ENCODE measurements around the gene PHYH. TPM values are rescaled to one million over a fixed set of nuclear protein-coding genes. Genes with fewer than 3 reads are reported as not detected.
"Not testable (repeated sequence)": the region's sequence is repeated elsewhere in the genome, so short reads cannot be mapped to it uniquely, and the experiment has no call there.

Gene PHYH
- total RNA-seq, 4 donors from 2014 or later = 31.9 to 53.4 (median 36.4) TPM

- TF ChIP-seq CTCF (IDR thresholded peaks at IDR 0.05) (no peak), EP300 (IDR thresholded peaks at IDR 0.05) (no peak), POLR2A (IDR thresholded peaks at IDR 0.05) (no peak), POLR2AphosphoS5 (IDR thresholded peaks at IDR 0.05) (no peak)
- H3K4me3 ChIP-seq = no peak overlapping the region
- H3K36me3 ChIP-seq = peaks cover 0 to 86% of the 10 kb centered on the region in 2 donors
- H3K27ac ChIP-seq = no peak overlapping the region
- H3K27me3 ChIP-seq = no peaks in the 10 kb centered on the region
- no peaks in the 10 kb centered on the region for H3K4me1 ChIP-seq
- H3K9me3 ChIP-seq = no peaks in the 10 kb centered on the region
- WGBS, 2 donors (ENCODE audit: low coverage in 1 of 2) = 94 to 98% methylated on average over 6 to 19 of the region's 19 CpGs
- ATAC-seq = no peak
These were observed 7.8 kb downstream of the PHYH start for GRCh38 chr10:13291821-13292773.

GRCh38 chr10:13291061-13291460 is 8.8 kb downstream of the PHYH start:
- Histone ChIP-seq H3K27me3 (no peaks in the 10 kb centered on the region), H3K4me1 (no peaks in the 10 kb centered on the region), H3K36me3 (peaks cover 0 to 97% of the 10 kb centered on the region in 2 donors), H3K9me3 (no peaks in the 10 kb centered on the region), H3K4me3 (no peak overlapping the region), H3K27ac (no peak overlapping the region)
- no peak for TF ChIP-seq POLR2A (IDR thresholded peaks at IDR 0.05)
- no peak for TF ChIP-seq CTCF (IDR thresholded peaks at IDR 0.05)
- TF ChIP-seq EP300 (IDR thresholded peaks at IDR 0.05) = no peak
- no peak for TF ChIP-seq POLR2AphosphoS5 (IDR thresholded peaks at IDR 0.05)
- WGBS, 2 donors (ENCODE audit: low coverage in 1 of 2) = 77 to 91% methylated on average over 3 to 4 of the region's 4 CpGs
- ATAC-seq = no peak

GRCh38 chr10:13284050-13284449 is 15.8 kb downstream of the PHYH start:
- Histone ChIP-seq H3K4me1 (no peaks in the 10 kb centered on the region), H3K4me3 (no peak overlapping the region), H3K27ac (no peak overlapping the region), H3K9me3 (no peaks in the 10 kb centered on the region), H3K27me3 (no peaks in the 10 kb centered on the region), H3K36me3 (peaks cover 0 to 98% of the 10 kb centered on the region in 2 donors)
- ATAC-seq = no peak
- TF ChIP-seq POLR2A (IDR thresholded peaks at IDR 0.05) (no peak), POLR2AphosphoS5 (IDR thresholded peaks at IDR 0.05) (no peak), EP300 (IDR thresholded peaks at IDR 0.05) (no peak), CTCF (IDR thresholded peaks at IDR 0.05) (no peak)
- WGBS, 2 donors (ENCODE audit: low coverage in 1 of 2) = 69% methylated on average over 2 of the region's 4 CpGs; no CpG with 5 or more reads in 1 of the 2 donors

GRCh38 chr10:13282348-13282747 is 17.5 kb downstream of the PHYH start:
- not testable (repeated sequence) for H3K27ac ChIP-seq, H3K4me3 ChIP-seq, H3K4me1 ChIP-seq, ATAC-seq, H3K27me3 ChIP-seq, H3K9me3 ChIP-seq
- 94 to 95% methylated on average over 3 to 5 of the region's 6 CpGs for WGBS, 2 donors (ENCODE audit: low coverage in 1 of 2)
- peaks cover 0 to 95% of the 10 kb centered on the region in 2 donors for H3K36me3 ChIP-seq

GRCh38 chr10:13276749-13277365 is 23.0 kb downstream of the PHYH start:
- no peaks in the 10 kb centered on the region for H3K9me3 ChIP-seq
- TF ChIP-seq CTCF (IDR thresholded peaks at IDR 0.05) = no peak
- TF ChIP-seq POLR2A (IDR thresholded peaks at IDR 0.05) = no peak
- no peak for TF ChIP-seq EP300 (IDR thresholded peaks at IDR 0.05)
- no peak for TF ChIP-seq POLR2AphosphoS5 (IDR thresholded peaks at IDR 0.05)
- 37 to 48% methylated on average over 3 to 4 of the region's 4 CpGs for WGBS, 2 donors (ENCODE audit: low coverage in 1 of 2)
- ATAC-seq = no peak
- H3K4me3 ChIP-seq = no peak overlapping the region
- no peaks in the 10 kb centered on the region for H3K27me3 ChIP-seq
- H3K36me3 ChIP-seq = peaks cover 0 to 48% of the 10 kb centered on the region in 2 donors
- H3K27ac ChIP-seq = no peak overlapping the region
- H3K4me1 ChIP-seq = peaks cover 0 to 13% (median 0%) of the 10 kb centered on the region in 3 donors

GRCh38 chr10:13276146-13276545 is 23.7 kb downstream of the PHYH start:
- Histone ChIP-seq H3K36me3 (peaks cover 0 to 41% of the 10 kb centered on the region in 2 donors), H3K4me1 (peaks cover 0 to 18% (median 0%) of the 10 kb centered on the region in 3 donors)
- H3K4me3 ChIP-seq, H3K27me3 ChIP-seq, H3K9me3 ChIP-seq, ATAC-seq, H3K27ac ChIP-seq: not testable (repeated sequence)
- WGBS, 2 donors (ENCODE audit: low coverage in 1 of 2) = 100% methylated on average over 3 to 6 of the region's 11 CpGs

Data from gastroesophageal sphincter (tissue), 4 donors.